HepG2 (cell line): Measurements from ENCODE around the gene RANBP17. TPM values are rescaled to one million over a fixed set of nuclear protein-coding genes. Genes with fewer than 3 reads are reported as not detected.

Experiments
- ATAC-seq: fragments of 200-7000 bp; cut with Tn5 transposase; 3 replicates; pipeline ENCODE4 v1.9.1; 2020; ENCODE audit warnings: mild to moderate bottlenecking, moderate library complexity
- BruUV-seq: library from RNA; stranded (reverse); fragments of 400-500 nt; replicated peaks from 2 replicates; lab custom pipeline; 2021; lab: Mats Ljungman, UMichigan
- CTCF ChIA-PET: fragments of 300-600 bp; formaldehyde crosslinking; extraction: SDS; loops from one replicate; lab custom pipeline; 2021; ENCODE audit warnings: low total read pairs, inconsistent platforms, low intra/inter-chr PET ratio; lab: Yijun Ruan, JAX
- POLR2A ChIA-PET: fragments of 350-600 bp; sonication (Branson Sonifier 250); formaldehyde crosslinking; loops from one replicate; lab custom pipeline; 2020; ENCODE audit warnings: antibody characterized with exemption, inconsistent platforms; lab: Yijun Ruan, JAX
- DNase-seq: peaks from one replicate; pipeline ENCODE4 v3.0.0-alpha.2; 2015; ENCODE audit warnings: low spot score
- FAIRE-seq: peaks from 3 replicates; lab custom pipeline; 2011; peaks lifted over from hg19 to GRCh38; lab: Jason Lieb, UNC
- H2AFZ ChIP-seq: one replicate; pipeline ENCODE4 v1.6.1; 2011; ENCODE audit warnings: low read length, inconsistent platforms
- H3K27ac ChIP-seq: fragments of 300-600 bp; 3 replicates; pipeline ENCODE4 v1.8.0; 2011; ENCODE audit warnings: mixed run types, mild to moderate bottlenecking, mixed read lengths, low read length, inconsistent platforms; ENCODE audit not compliant: insufficient read depth; ENCODE audit errors: extremely low read length
- H3K27me3 ChIP-seq, 2 experiments: fragments of 200-600 bp in 1 of 2; 2 replicates in 1 of 2; 3 replicates in 1 of 2; pipeline versions ENCODE4 v1.6.0 to v1.8.0; 2011; ENCODE audit warnings: low read length in 2 of 2, mild to moderate bottlenecking in 2 of 2, moderate library complexity in 2 of 2, inconsistent platforms in 1 of 2; ENCODE audit not compliant: insufficient read depth in 2 of 2, control insufficient read depth in 1 of 2
- H3K36me3 ChIP-seq, 2 experiments: fragments of 200-600 bp in 1 of 2; replicated peaks in 1 of 2; 2 replicates in 1 of 2; 3 replicates in 1 of 2; pipeline versions ENCODE4 v1.5.1 to v1.8.0; 2011; ENCODE audit warnings: low read length in 2 of 2, inconsistent platforms in 1 of 2; ENCODE audit not compliant: insufficient read depth in 2 of 2, control insufficient read depth in 1 of 2
- H3K4me1 ChIP-seq: 2 replicates; pipeline ENCODE4 v1.5.1; 2012; ENCODE audit warnings: low read length, inconsistent platforms; ENCODE audit not compliant: insufficient read depth
- H3K4me2 ChIP-seq: 2 replicates; pipeline ENCODE4 v1.6.0; 2011; ENCODE audit warnings: low read depth, low read length, inconsistent platforms
- H3K4me3 ChIP-seq, 3 experiments: fragments of 200-600 bp in 1 of 3; sonication (generic), shearing (Covaris generic) in 1 of 3; replicated peaks in 1 of 3; 2 replicates each; pipeline ENCODE4 v1.5.1; 2011 to 2016; ENCODE audit warnings: low read length in 3 of 3, inconsistent platforms in 2 of 3, low read depth in 2 of 3, mild to moderate bottlenecking in 2 of 3, control low read depth in 1 of 3, mixed read lengths in 1 of 3; ENCODE audit not compliant: insufficient read depth in 1 of 3
- H3K79me2 ChIP-seq: one replicate; pipeline ENCODE4 v1.6.1; 2011; ENCODE audit warnings: low read length, inconsistent platforms; ENCODE audit not compliant: insufficient read depth
- H3K9ac ChIP-seq: 2 replicates; pipeline ENCODE4 v1.6.0; 2011; ENCODE audit warnings: mild to moderate bottlenecking, low read depth, low read length, inconsistent platforms; ENCODE audit not compliant: insufficient read depth
- H3K9me3 ChIP-seq: 2 replicates; pipeline ENCODE4 v1.5.1; 2012; ENCODE audit warnings: mild to moderate bottlenecking, low read length
- H4K20me1 ChIP-seq: 2 replicates; pipeline ENCODE4 v1.6.0; 2011; ENCODE audit warnings: inconsistent platforms, mild to moderate bottlenecking, low read length, moderate library complexity; ENCODE audit not compliant: insufficient read depth
- ADNP ChIP-seq: sonication (generic); formaldehyde crosslinking; IDR thresholded peaks from 2 replicates; pipeline ENCODE4 v1.4.0; 2020; ENCODE audit warnings: missing genetic modification reagents
- HNRNPUL1 ChIP-seq: fragments of 200-400 bp; formaldehyde crosslinking; IDR thresholded peaks from 2 replicates; pipeline ENCODE4 v1.6.1; 2017; ENCODE audit warnings: low read depth, mild to moderate bottlenecking, low read length, moderate library complexity
- KDM4B ChIP-seq: sonication (generic); formaldehyde crosslinking; IDR thresholded peaks from 2 replicates; pipeline ENCODE4 v1.4.0; 2020; ENCODE audit warnings: missing genetic modification reagents
- NR2F6 ChIP-seq, 2 experiments: IDR thresholded peaks; 2 replicates each; pipeline ENCODE4 v1.6.1; 2016; ENCODE audit warnings: antibody characterized with exemption in 1 of 2, mild to moderate bottlenecking in 1 of 2
- PATZ1 ChIP-seq: sonication (generic); formaldehyde crosslinking; IDR thresholded peaks from 2 replicates; pipeline ENCODE4 v1.4.0; 2020; ENCODE audit warnings: missing genetic modification reagents
- PLRG1 ChIP-seq: fragments of 450-650 bp; conservative IDR thresholded peaks from 2 replicates; pipeline ENCODE4 v1.6.1; 2016
- PRMT3 ChIP-seq: sonication (generic); formaldehyde crosslinking; IDR thresholded peaks from 2 replicates; pipeline ENCODE4 v1.8.1; 2022; ENCODE audit warnings: low read depth, mild to moderate bottlenecking, moderate library complexity, missing genetic modification reagents, borderline replicate concordance
- TAF1 ChIP-seq: sonication (generic); formaldehyde crosslinking; IDR thresholded peaks from 2 replicates; pipeline ENCODE4 v1.4.0; 2020; ENCODE audit warnings: missing genetic modification reagents
- ZBTB7A ChIP-seq: sonication (generic); formaldehyde crosslinking; IDR thresholded peaks from 2 replicates; pipeline ENCODE4 v1.8.0; 2022; ENCODE audit warnings: mild to moderate bottlenecking, missing genetic modification reagents
- ZFP1 ChIP-seq: IDR thresholded peaks from 2 replicates; pipeline ENCODE4 v1.6.1; 2016
- ZFY ChIP-seq: sonication (generic); formaldehyde crosslinking; IDR thresholded peaks from 2 replicates; pipeline ENCODE4 v1.4.0; 2020; ENCODE audit warnings: missing genetic modification reagents
- ZNF577 ChIP-seq: sonication (generic); formaldehyde crosslinking; IDR thresholded peaks from 2 replicates; pipeline ENCODE4 v1.4.0; 2020; ENCODE audit warnings: mild to moderate bottlenecking, low read depth, missing genetic modification reagents, borderline replicate concordance
- WGBS: methylation state at CpG from one replicate; pipeline ENCODE4 v1.1.6; 2017; ENCODE audit warnings: low lambda C conversion rate; 5-methylcytosine and 5-hydroxymethylcytosine counted together
- in situ Hi-C: cut with HindIII; loops from 2 replicates; pipeline ENCODE4 v1.10.0; 2017; ENCODE audit warnings: low pct_unique_long_range_greater_than_20kb; ENCODE audit not compliant: extremely low pct_ligation_motif_present
- intact Hi-C: fragments of 100-400 bp; cut with micrococcal nuclease; formaldehyde crosslinking; loops from one replicate; pipeline ENCODE4 v1.10.0; 2022; ENCODE audit not compliant: unreplicated experiment
- polyA plus RNA-seq, 8 experiments: library from polyadenylated mRNA; depleted of rRNA in 3 of 8; stranded (reverse) in 7 of 8; unstranded in 1 of 8; fragments of >200 nt; fragmentation: Illumina TruSeq in 4 of 8; extraction: Trizol in 4 of 8; gene quantifications; 2 replicates each; pipeline versions ENCODE4 v1.2.1 to v1.2.3, GENCODE V29; 2011 to 2016; ENCODE audit warnings: low read depth in 4 of 8, missing spikeins in 1 of 8, mixed read lengths in 1 of 8; ENCODE audit not compliant: insufficient read depth in 1 of 8
- total RNA-seq, 5 experiments: library from RNA; depleted of rRNA; stranded (reverse); fragments of >200 nt; fragmentation: Illumina TruSeq; extraction: Trizol; gene quantifications; 2 replicates each; pipeline ENCODE4 v1.2.3, GENCODE V29; 2016; ENCODE audit warnings: low read depth in 1 of 5

The RANBP17 gene
- total and polyA plus RNA-seq, 2 of the 13 experiments (the other 11 are each of a cell fraction or from before 2014, with no cell fraction given), result not detected

GRCh38 chr5:170860818-170861666 is 776 bp upstream of the RANBP17 start:
- intact Hi-C loops, result no loop called here
- Histone ChIP-seq H3K27me3 (no peaks in the 10 kb centered on the region), H3K4me3 (no peak overlapping the region), H3K9me3 (peaks cover 22% of the 10 kb centered on the region), H3K4me1 (no peaks in the 10 kb centered on the region), H2AFZ (no peak overlapping the region), H3K79me2 (no peaks in the 10 kb centered on the region), H3K4me2 (no peak overlapping the region)
- 48% methylated on average over 5 of the region's 5 CpGs for WGBS
- CTCF ChIA-PET, result no interaction called here
- ATAC-seq (no peak), DNase-seq (no peak), FAIRE-seq (no peak)
- BruUV-seq, result no TSS peak
- 0 out of 2 replicates have a peak, but pooled peaks have one; percentile 51 for TF ChIP-seq ZFP1
- no peak for TF ChIP-seq ZBTB7A (CRISPR knock-in tag)
- no peak for TF ChIP-seq TAF1 (CRISPR knock-in tag)
- TF ChIP-seq HNRNPUL1, result no peak
- TF ChIP-seq, all 625 proteins: peak for 1
- POLR2A ChIA-PET, result no interaction called here
- no peak overlapping the region for H3K9ac ChIP-seq
- in situ Hi-C loops, result no loop called here
- H3K27ac ChIP-seq, result no peak overlapping the region
- no peaks in the 10 kb centered on the region for H4K20me1 ChIP-seq
- no peaks in the 10 kb centered on the region for H3K36me3 ChIP-seq

- FAIRE-seq (no peak), ATAC-seq (no peak), DNase-seq (no peak)
- no peak overlapping the region for H2AFZ ChIP-seq
- intact Hi-C loops, result no loop called here
- H3K27ac ChIP-seq, result no peak overlapping the region
- H3K4me2 ChIP-seq, result no peak overlapping the region
- H3K9ac ChIP-seq, result no peak overlapping the region
- in situ Hi-C loops, result no loop called here
- H3K9me3 ChIP-seq, result peaks cover 22% of the 10 kb centered on the region
- TF ChIP-seq ZFY (CRISPR knock-in tag) (no peak), PLRG1 (no peak), NR2F6 (IDR thresholded peaks at IDR 0.05) (no peak), NR2F6 (CRISPR knock-in tag; IDR thresholded peaks at IDR 0.05) (no peak), ZNF577 (no peak), ADNP (no peak), PRMT3 (CRISPR knock-in tag) (no peak), KDM4B (CRISPR knock-in tag) (no peak), PATZ1 (no peak)
- no peaks in the 10 kb centered on the region for H3K36me3 ChIP-seq
- H3K4me3 ChIP-seq, result no peak overlapping the region
- no peaks in the 10 kb centered on the region for H3K4me1 ChIP-seq
- H4K20me1 ChIP-seq, result no peaks in the 10 kb centered on the region
- no peaks in the 10 kb centered on the region for H3K79me2 ChIP-seq
- H3K27me3 ChIP-seq, result no peaks in the 10 kb centered on the region
- ChIA-PET POLR2A (no interaction called here), CTCF (no interaction called here)
- no TSS peak for BruUV-seq
- WGBS, result 68% methylated on average over 7 of the region's 26 CpGs
These were observed 226 bp upstream of the RANBP17 start for GRCh38 chr5:170861667-170861916.
